ENCODE results near the gene WDR90.

WDR90 gene

GRCh38 chr16:626787-627453 lies 22.2 kb upstream of the WDR90 start (continued):
- TF ChIP-seq CTCF (tag by site-specific recombination; IDR thresholded peaks at IDR 0.05), result no peak
- TF ChIP-seq ZNF639 (tag by site-specific recombination; IDR thresholded peaks at IDR 0.05), result peak; percentile 72
- TF ChIP-seq ZNF624 (tag by site-specific recombination; IDR thresholded peaks at IDR 0.05), result no peak
- 0 out of 2 replicates have a peak, but pooled peaks have one; percentile 31 for TF ChIP-seq ZNF785 (tag by site-specific recombination; IDR thresholded peaks at IDR 0.05)
- TF ChIP-seq ZNF513 (tag by site-specific recombination; IDR thresholded peaks at IDR 0.05), result no peak
- no peak for TF ChIP-seq ZNF354C (tag by site-specific recombination; IDR thresholded peaks at IDR 0.05; ENCODE audit: borderline replicate concordance, low read depth)
- 0 out of 2 replicates have a peak, but pooled peaks have one; percentile 27 for TF ChIP-seq ZNF2 (tag by site-specific recombination; IDR thresholded peaks at IDR 0.05)
- TF ChIP-seq INSM2 (tag by site-specific recombination; IDR thresholded peaks at IDR 0.05), result peak; percentile 61; the same call in 1 of the 2 replicates
- peak; percentile 60; the same call in 1 of the 2 replicates for TF ChIP-seq ZFP37 (tag by site-specific recombination; IDR thresholded peaks at IDR 0.05)

- H3K4me3 ChIP-seq (ENCODE audit: low read depth, low read length), result no peak overlapping the region
- no peaks in the 10 kb centered on the region for H3K9me3 ChIP-seq (ENCODE audit: control insufficient read depth, insufficient read depth, low read depth, low read length)
- H3K36me3 ChIP-seq (ENCODE audit: control insufficient read depth in 2 of 2, insufficient read depth in 1 of 2, low read length in 2 of 2), result no peaks in the 10 kb centered on the region
- peaks cover 2% of the 10 kb centered on the region; the same call in 1 of the 2 replicates for H3K4me1 ChIP-seq (ENCODE audit: control insufficient read depth, insufficient read depth, low read length)
- H3K27ac ChIP-seq (ENCODE audit: extremely low read depth, low read depth, low read length), result no peak overlapping the region
- ChIA-PET POLR2A (no interaction called here), CTCF (no interaction called here)
- TF ChIP-seq ZFP41 (tag by site-specific recombination; IDR thresholded peaks at IDR 0.05; ENCODE audit: borderline replicate concordance) (no peak), ZNF354C (tag by site-specific recombination; IDR thresholded peaks at IDR 0.05; ENCODE audit: borderline replicate concordance, low read depth) (no peak), KLF16 (tag by site-specific recombination; IDR thresholded peaks at IDR 0.05) (no peak), ZNF561 (tag by site-specific recombination; IDR thresholded peaks at IDR 0.05; ENCODE audit: borderline replicate concordance) (no peak), ZNF214 (tag by site-specific recombination; IDR thresholded peaks at IDR 0.05; ENCODE audit: borderline replicate concordance) (no peak), ZNF623 (tag by site-specific recombination; IDR thresholded peaks at IDR 0.05) (no peak), ZNF48 (tag by site-specific recombination; IDR thresholded peaks at IDR 0.05) (no peak), KLF1 (tag by site-specific recombination; IDR thresholded peaks at IDR 0.05) (peak; percentile 11; the same call in 1 of the 2 replicates), ZNF184 (tag by site-specific recombination; IDR thresholded peaks at IDR 0.05) (no peak), ZNF768 (tag by site-specific recombination; IDR thresholded peaks at IDR 0.05) (no peak), ZNF350 (tag by site-specific recombination; IDR thresholded peaks at IDR 0.05) (no peak), ZNF341 (tag by site-specific recombination; IDR thresholded peaks at IDR 0.05; ENCODE audit: low read depth) (peak; percentile 60), ZNF776 (tag by site-specific recombination; IDR thresholded peaks at IDR 0.05; ENCODE audit: borderline replicate concordance) (no peak), ZBTB21 (tag by site-specific recombination; IDR thresholded peaks at IDR 0.05) (no peak), MYNN (tag by site-specific recombination; IDR thresholded peaks at IDR 0.05; ENCODE audit: borderline replicate concordance) (no peak), ZNF426 (tag by site-specific recombination; IDR thresholded peaks at IDR 0.05) (no peak), REPIN1 (tag by site-specific recombination; IDR thresholded peaks at IDR 0.05; ENCODE audit: low read depth) (no peak), ZBTB17 (tag by site-specific recombination; IDR thresholded peaks at IDR 0.05) (no peak), ZFHX2 (tag by site-specific recombination; conservative IDR thresholded peaks at IDR 0.05) (peak; percentile 20; the same call in 1 of the 2 replicates), ZNF37A (tag by site-specific recombination; IDR thresholded peaks at IDR 0.05) (no peak), ZNF747 (tag by site-specific recombination; IDR thresholded peaks at IDR 0.05) (no peak)
Measured at GRCh38 chr16:627454-628239, 21.5 kb upstream of the WDR90 start.

All from HEK293 (cell line).